ENCODE results near the gene ACE. TPM values are rescaled to one million over a fixed set of nuclear protein-coding genes. Genes with fewer than 3 reads are reported as not detected.

ACE gene
- total and polyA plus RNA-seq, 4 donors, result 0.72 to 30.5 (median 11.3) TPM

DNA sequence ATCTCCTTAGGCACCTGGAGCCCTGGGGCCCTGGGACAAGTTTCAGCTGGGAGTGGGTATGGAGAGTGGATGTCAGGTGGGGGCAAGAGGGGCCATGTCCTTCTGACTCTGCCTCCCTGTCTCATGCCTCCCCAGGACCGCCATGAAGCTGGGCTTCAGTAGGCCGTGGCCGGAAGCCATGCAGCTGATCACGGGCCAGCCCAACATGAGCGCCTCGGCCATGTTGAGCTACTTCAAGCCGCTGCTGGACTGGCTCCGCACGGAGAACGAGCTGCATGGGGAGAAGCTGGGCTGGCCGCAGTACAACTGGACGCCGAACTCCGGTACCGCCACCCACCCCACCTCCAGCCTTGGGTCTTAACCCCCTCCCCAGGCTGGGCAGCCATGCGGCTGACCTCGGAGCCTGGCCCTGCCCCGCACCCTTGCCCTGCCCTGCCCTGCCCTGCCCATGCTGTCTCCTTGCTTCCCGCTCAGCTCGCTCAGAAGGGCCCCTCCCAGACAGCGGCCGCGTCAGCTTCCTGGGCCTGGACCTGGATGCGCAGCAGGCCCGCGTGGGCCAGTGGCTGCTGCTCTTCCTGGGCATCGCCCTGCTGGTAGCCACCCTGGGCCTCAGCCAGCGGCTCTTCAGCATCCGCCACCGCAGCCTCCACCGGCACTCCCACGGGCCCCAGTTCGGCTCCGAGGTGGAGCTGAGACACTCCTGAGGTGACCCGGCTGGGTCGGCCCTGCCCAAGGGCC, 20.0 kb downstream of the ACE start:
- WGBS, 2 donors, result 94 to 95% methylated on average over 34 to 36 of the region's 36 CpGs
- intact Hi-C loops (cut with DNase I), result no loop called here
- Histone ChIP-seq H3K27me3 (ENCODE audit: control insufficient read depth in 1 of 2, insufficient read depth in 2 of 2, low read length in 1 of 2) (no peaks in the 10 kb centered on the region), H3K4me3 (ENCODE audit: low read length in 2 of 2) (no peak overlapping the region), H3K9me3 (ENCODE audit: control insufficient read depth, low read length) (no peaks in the 10 kb centered on the region), H3K36me3 (ENCODE audit: control insufficient read depth in 1 of 2, insufficient read depth in 2 of 2, low read length in 1 of 2) (no peaks in the 10 kb centered on the region), H3K27ac (ENCODE audit: low read depth in 1 of 2, low read length in 2 of 2) (no peak overlapping the region), H3K4me1 (ENCODE audit: control insufficient read depth in 1 of 2, insufficient read depth in 2 of 2, low read length in 2 of 2) (no peaks in the 10 kb centered on the region)
- DNase-seq, result no peak
- ATAC-seq (ENCODE audit: low FRiP score), result no peak

DNA sequence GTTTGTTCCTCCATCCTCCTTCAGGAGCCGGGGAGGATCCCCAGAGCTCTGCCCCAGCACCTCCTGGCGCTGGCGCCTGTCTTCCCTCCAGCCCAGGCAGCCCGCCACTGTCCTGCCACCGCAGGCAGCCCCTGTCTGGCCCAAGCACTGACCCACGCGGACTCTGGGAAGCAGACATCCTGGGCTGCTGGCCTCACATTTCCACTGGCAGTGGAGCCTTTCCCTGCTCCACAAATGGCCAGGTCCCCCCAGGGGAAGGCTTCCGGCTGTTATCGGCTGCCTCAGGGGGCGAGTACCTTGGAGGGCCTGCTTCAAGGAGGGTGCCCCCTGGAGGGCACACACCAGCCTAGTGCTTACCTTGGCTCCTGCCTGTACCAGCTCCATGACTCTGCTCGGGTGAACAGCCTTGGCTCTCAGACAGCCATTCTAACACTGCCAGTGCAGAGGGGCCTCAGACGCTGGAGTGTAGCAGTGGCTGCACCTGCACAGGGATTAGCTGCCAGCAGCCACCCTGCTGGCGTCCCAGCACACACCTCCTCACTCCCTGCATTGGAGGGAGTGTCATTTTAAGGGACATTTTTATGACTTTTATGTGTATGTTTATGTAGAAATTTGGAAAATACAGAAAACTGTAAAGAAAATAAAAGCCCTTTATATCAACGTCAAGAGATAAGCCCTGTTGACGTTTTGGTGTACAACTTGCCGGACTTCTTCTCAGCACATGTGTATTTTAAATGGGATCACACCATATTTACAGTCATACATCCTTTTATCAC, 21.0 kb downstream of the ACE start:
- ATAC-seq (ENCODE audit: low FRiP score) (no peak), DNase-seq (no peak)
- Histone ChIP-seq H3K4me1 (ENCODE audit: control insufficient read depth in 1 of 2, insufficient read depth in 2 of 2, low read length in 2 of 2) (no peaks in the 10 kb centered on the region), H3K27me3 (ENCODE audit: control insufficient read depth in 1 of 2, insufficient read depth in 2 of 2, low read length in 1 of 2) (no peaks in the 10 kb centered on the region), H3K9me3 (ENCODE audit: control insufficient read depth, low read length) (no peaks in the 10 kb centered on the region), H3K4me3 (ENCODE audit: low read length in 2 of 2) (no peak overlapping the region), H3K27ac (ENCODE audit: low read depth in 1 of 2, low read length in 2 of 2) (no peak overlapping the region), H3K36me3 (ENCODE audit: control insufficient read depth in 1 of 2, insufficient read depth in 2 of 2, low read length in 1 of 2) (no peaks in the 10 kb centered on the region)
- whole genome bisulfite sequencing, 2 donors, result 27 to 29% methylated on average over 16 of the region's 16 CpGs
- intact Hi-C loops (cut with DNase I), result no loop called here

DNA sequence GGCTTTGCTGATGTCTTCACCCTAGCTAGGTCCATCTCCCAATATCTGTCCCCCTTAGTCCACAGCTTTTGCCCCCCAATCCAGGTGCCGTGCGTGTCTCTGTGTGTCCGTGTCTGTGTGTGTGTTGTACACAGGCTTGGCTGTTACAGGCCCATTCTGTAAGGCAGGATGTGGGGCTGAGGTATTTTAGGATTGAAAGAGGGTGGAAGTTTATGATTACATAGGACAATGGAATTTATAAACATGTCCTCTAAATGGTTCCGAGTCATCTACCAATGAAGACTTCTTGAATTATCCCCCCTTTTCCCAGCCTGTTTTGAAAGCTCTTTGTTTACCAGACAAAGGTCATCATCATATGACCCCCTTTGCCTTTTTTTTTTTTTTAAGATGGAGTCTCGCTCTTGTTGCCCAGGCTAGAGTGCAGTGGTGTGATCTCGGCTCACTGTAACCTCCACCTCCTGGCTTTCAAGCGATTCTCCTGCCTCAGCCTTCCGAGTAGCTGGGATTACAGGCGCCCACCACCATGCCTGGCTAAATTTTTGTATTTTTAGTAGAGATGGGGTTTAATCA, 21.9 kb downstream of the ACE start:
- 83% methylated on average over 9 of the region's 9 CpGs for WGBS, 2 donors
- no peak for ATAC-seq (ENCODE audit: low FRiP score)

DNA sequence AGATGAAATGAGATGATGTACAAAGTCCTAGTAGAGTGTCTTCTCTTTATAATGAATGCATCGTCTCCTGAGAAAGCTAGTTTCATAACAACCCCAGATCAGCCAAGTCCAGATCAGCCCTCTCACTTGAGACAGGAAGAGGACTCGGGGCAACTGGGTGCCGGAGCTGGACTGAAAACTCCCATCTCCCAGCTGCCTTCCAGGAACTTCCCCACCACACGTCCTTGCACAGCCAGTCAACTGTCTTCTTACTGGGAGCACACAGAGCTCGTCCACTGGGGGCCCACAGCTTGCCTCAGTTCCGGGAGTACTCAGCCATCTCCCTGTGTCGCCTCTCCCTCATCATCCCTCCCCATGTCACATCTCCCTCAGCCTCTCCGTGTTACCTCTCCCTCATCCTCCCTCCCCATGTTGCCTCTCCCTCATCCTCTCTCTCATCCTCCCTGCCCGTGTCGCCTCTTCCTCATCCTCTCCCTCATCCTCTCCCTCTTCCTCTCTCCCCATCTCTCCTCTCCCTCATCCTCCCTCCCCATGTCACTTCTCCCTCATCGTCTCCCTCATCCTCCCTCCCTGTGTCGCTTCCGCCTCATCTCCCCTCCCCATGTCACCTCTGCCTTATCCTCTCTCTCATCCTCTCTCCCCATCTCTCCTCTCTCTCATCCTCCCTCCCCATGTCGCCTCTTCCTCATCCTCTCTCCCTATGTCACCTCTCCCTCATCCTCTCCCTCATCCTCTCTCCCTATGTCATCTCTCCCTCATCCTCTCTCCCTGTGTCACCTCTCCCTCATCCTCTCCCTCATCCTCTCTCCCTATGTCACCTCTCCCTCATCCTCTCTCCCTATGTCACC, 23.9 kb downstream of the ACE start:
- ATAC-seq (ENCODE audit: low FRiP score), result no peak
- Histone ChIP-seq H3K4me3 (ENCODE audit: low read length in 2 of 2) (no peak overlapping the region), H3K4me1 (ENCODE audit: control insufficient read depth in 1 of 2, insufficient read depth in 2 of 2, low read length in 2 of 2) (no peaks in the 10 kb centered on the region), H3K9me3 (ENCODE audit: control insufficient read depth, low read length) (no peaks in the 10 kb centered on the region), H3K27me3 (ENCODE audit: control insufficient read depth in 1 of 2, insufficient read depth in 2 of 2, low read length in 1 of 2) (no peaks in the 10 kb centered on the region), H3K36me3 (ENCODE audit: control insufficient read depth in 1 of 2, insufficient read depth in 2 of 2, low read length in 1 of 2) (no peaks in the 10 kb centered on the region), H3K27ac (ENCODE audit: low read depth in 1 of 2, low read length in 2 of 2) (no peak overlapping the region)
- no peak for DNase-seq
- intact Hi-C loops (cut with DNase I), result no loop called here
- 52 to 57% methylated on average over 14 of the region's 14 CpGs for WGBS, 2 donors

More for the DNA sequence above, 21.9 kb downstream of the ACE start:
- H3K4me1 ChIP-seq (ENCODE audit: control insufficient read depth in 1 of 2, insufficient read depth in 2 of 2, low read length in 2 of 2), result no peaks in the 10 kb centered on the region
- H3K9me3 ChIP-seq (ENCODE audit: control insufficient read depth, low read length), result no peaks in the 10 kb centered on the region
- H3K27me3 ChIP-seq (ENCODE audit: control insufficient read depth in 1 of 2, insufficient read depth in 2 of 2, low read length in 1 of 2), result no peaks in the 10 kb centered on the region
- intact Hi-C loops (cut with DNase I), result no loop called here
- no peak overlapping the region for H3K4me3 ChIP-seq (ENCODE audit: low read length in 2 of 2)
- no peak for DNase-seq
- no peak overlapping the region for H3K27ac ChIP-seq (ENCODE audit: low read depth in 1 of 2, low read length in 2 of 2)
- H3K36me3 ChIP-seq (ENCODE audit: control insufficient read depth in 1 of 2, insufficient read depth in 2 of 2, low read length in 1 of 2), result no peaks in the 10 kb centered on the region

DNA sequence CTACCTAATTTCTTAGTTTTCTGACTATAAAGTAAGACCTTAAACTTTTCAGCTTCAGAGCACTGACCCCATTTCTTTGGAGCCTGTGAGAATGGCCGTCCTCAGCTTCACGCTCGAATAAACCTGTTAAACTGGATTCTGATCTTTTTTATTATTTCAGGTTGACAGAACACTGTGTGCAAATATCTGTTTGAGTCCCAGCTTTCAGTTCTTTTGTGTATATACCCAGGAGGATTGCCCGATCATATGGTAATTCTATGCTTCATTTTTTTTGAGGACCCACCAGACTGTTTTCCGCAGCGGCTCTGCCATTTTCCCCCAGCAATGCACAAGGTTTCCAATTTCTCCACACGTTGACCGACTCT, 26.5 kb downstream of the ACE start:
- H3K4me1 ChIP-seq (ENCODE audit: control insufficient read depth in 1 of 2, insufficient read depth in 2 of 2, low read length in 2 of 2), result no peaks in the 10 kb centered on the region
- H3K27me3 ChIP-seq (ENCODE audit: control insufficient read depth in 1 of 2, insufficient read depth in 2 of 2, low read length in 1 of 2), result no peaks in the 10 kb centered on the region
- no peak overlapping the region for H3K4me3 ChIP-seq (ENCODE audit: low read length in 2 of 2)
- no peaks in the 10 kb centered on the region for H3K9me3 ChIP-seq (ENCODE audit: control insufficient read depth, low read length)
- no peak overlapping the region for H3K27ac ChIP-seq (ENCODE audit: low read depth in 1 of 2, low read length in 2 of 2)
- 70 to 71% methylated on average over 8 of the region's 8 CpGs for WGBS, 2 donors
- ATAC-seq (ENCODE audit: low FRiP score), result no peak
- no peaks in the 10 kb centered on the region for H3K36me3 ChIP-seq (ENCODE audit: control insufficient read depth in 1 of 2, insufficient read depth in 2 of 2, low read length in 1 of 2)
- DNase-seq, result no peak
- intact Hi-C loops (cut with DNase I), result no loop called here

DNA sequence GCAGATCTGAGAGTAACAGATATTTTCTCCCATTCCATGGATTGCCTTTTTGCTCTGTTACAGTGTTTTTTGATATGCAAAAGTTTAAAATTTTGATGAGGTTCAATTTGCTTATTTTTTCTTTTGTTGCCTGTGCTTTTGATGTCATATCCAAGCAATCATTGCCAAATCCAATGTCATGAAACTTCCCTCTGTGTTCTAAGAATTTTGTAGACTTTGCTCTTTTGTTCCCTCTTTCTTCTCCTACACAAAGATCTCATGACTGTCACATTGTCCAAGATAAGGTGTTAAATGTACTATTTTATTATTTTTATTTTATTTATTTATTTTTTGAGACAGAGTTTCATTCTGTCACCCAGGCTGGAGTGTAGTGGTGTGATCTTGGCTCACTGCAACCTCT, 27.4 kb downstream of the ACE start:
- no peak overlapping the region for H3K4me3 ChIP-seq (ENCODE audit: low read length in 2 of 2)
- DNase-seq, result no peak
- no peaks in the 10 kb centered on the region for H3K4me1 ChIP-seq (ENCODE audit: control insufficient read depth in 1 of 2, insufficient read depth in 2 of 2, low read length in 2 of 2)
- no peaks in the 10 kb centered on the region for H3K9me3 ChIP-seq (ENCODE audit: control insufficient read depth, low read length)
- H3K27ac ChIP-seq (ENCODE audit: low read depth in 1 of 2, low read length in 2 of 2), result no peak overlapping the region
- intact Hi-C loops (cut with DNase I), result no loop called here
- no peaks in the 10 kb centered on the region for H3K36me3 ChIP-seq (ENCODE audit: control insufficient read depth in 1 of 2, insufficient read depth in 2 of 2, low read length in 1 of 2)
- ATAC-seq (ENCODE audit: low FRiP score), result no peak
- no peaks in the 10 kb centered on the region for H3K27me3 ChIP-seq (ENCODE audit: control insufficient read depth in 1 of 2, insufficient read depth in 2 of 2, low read length in 1 of 2)

DNA sequence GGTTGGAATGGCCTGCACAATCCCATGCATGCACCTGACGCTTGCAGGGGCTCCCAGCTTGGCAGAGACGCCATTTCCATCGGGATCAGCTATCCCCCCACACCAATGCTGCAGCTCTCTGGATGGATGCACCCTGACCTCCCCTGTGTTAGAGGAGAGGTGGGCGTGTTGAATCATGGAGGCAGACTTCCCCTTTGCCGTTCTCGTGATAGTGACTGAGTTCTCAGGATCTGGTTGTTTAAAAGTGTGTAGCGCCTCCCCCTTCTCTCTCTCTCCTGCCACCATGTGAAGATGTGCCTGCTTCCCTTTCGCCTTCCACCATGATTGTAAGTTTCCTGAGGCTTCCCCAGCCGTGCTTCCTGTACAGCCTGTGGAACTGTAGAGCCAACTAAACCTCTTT, 28.5 kb downstream of the ACE start:
- no peak for DNase-seq
- WGBS, 2 donors, result 86 to 88% methylated on average over 9 of the region's 9 CpGs
- Histone ChIP-seq H3K36me3 (ENCODE audit: control insufficient read depth in 1 of 2, insufficient read depth in 2 of 2, low read length in 1 of 2) (no peaks in the 10 kb centered on the region), H3K27ac (ENCODE audit: low read depth in 1 of 2, low read length in 2 of 2) (no peak overlapping the region), H3K9me3 (ENCODE audit: control insufficient read depth, low read length) (no peaks in the 10 kb centered on the region), H3K4me1 (ENCODE audit: control insufficient read depth in 1 of 2, insufficient read depth in 2 of 2, low read length in 2 of 2) (no peaks in the 10 kb centered on the region), H3K27me3 (ENCODE audit: control insufficient read depth in 1 of 2, insufficient read depth in 2 of 2, low read length in 1 of 2) (no peaks in the 10 kb centered on the region), H3K4me3 (ENCODE audit: low read length in 2 of 2) (no peak overlapping the region)
- intact Hi-C loops (cut with DNase I), result no loop called here
- ATAC-seq (ENCODE audit: low FRiP score), result no peak

DNA sequence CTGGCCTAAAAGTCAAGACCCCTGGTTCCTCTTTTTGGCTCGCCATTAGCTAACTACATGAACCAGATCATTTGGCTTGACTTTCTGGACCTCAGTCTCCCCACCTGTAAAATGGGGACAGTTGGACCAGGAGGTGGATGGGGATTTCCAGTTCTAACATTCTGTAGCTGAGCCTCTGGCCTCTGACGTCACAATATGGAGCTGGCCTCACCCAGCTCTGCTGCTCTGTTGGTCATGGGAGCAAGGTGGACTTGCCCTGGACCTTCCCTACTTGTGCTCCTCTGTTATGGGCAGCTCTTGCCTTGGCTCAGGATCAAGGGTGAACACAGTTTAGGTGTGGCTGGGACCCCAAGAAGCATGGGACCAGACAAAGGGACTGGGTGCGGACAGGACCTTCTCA, 29.8 kb downstream of the ACE start:
- intact Hi-C loops (cut with DNase I), result no loop called here
- H3K27me3 ChIP-seq (ENCODE audit: control insufficient read depth in 1 of 2, insufficient read depth in 2 of 2, low read length in 1 of 2), result no peaks in the 10 kb centered on the region
- ATAC-seq (ENCODE audit: low FRiP score), result no peak
- H3K27ac ChIP-seq (ENCODE audit: low read depth in 1 of 2, low read length in 2 of 2), result no peak overlapping the region
- H3K4me3 ChIP-seq (ENCODE audit: low read length in 2 of 2), result no peak overlapping the region
- 89 to 91% methylated on average over 3 of the region's 3 CpGs for WGBS, 2 donors
- DNase-seq, result no peak
- no peaks in the 10 kb centered on the region for H3K36me3 ChIP-seq (ENCODE audit: control insufficient read depth in 1 of 2, insufficient read depth in 2 of 2, low read length in 1 of 2)
- H3K4me1 ChIP-seq (ENCODE audit: control insufficient read depth in 1 of 2, insufficient read depth in 2 of 2, low read length in 2 of 2), result no peaks in the 10 kb centered on the region
- no peaks in the 10 kb centered on the region for H3K9me3 ChIP-seq (ENCODE audit: control insufficient read depth, low read length)
